Measurements from ENCODE around the gene DDX3X. TPM values are rescaled to one million over a fixed set of nuclear protein-coding genes. Genes with fewer than 3 reads are reported as not detected.

Gene DDX3X
- total and polyA plus RNA-seq, 9 of the 15 experiments (the other 6 are each of a cell fraction or from before 2014, with no cell fraction given): 51.3 to 232 (median 138) TPM

DNA sequence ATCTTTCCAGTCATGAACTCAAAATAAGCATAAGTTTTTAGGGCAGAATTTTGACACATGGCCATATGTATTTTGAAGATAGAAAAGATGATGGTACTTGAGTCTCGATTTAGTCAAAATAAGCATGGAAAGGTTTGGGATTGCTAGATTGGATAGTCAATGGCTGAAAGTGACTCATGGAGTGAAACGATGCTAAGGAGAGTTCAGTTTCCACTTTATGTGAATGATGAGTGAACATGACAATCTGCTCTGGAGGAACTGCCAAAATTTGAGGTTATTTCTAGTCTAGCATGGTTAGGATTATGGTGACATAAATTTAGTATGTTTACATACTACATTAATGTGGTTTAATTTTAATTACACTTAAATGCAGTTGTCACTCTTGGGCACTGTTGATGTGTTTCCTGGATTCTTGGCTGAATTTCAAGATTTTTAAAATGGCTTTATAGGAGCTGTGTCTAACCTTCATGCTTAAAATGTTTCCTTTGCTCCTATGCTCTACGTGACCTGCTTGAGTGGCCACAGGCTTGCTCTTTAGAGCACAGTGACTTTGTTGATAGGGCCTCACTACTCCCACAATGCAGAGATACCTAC lies 17.1 kb downstream of the DDX3X start (continued):
- TF ChIP-seq ZNF3 (CRISPR knock-in tag; IDR thresholded peaks at IDR 0.05) (no peak), MYNN (IDR thresholded peaks at IDR 0.05) (peak; percentile 8; the same call in 1 of the 2 replicates), MYNN (CRISPR knock-in tag; IDR thresholded peaks at IDR 0.05) (no peak), EWSR1 (IDR thresholded peaks at IDR 0.05; ENCODE audit: borderline replicate concordance, low read depth, partially characterized antibody) (peak; percentile 88), NELFE (IDR thresholded peaks at IDR 0.05; ENCODE audit: insufficient read depth, insufficient read length) (no peak), NR3C1 (CRISPR knock-in tag; IDR thresholded peaks at IDR 0.05) (no peak), ZNF668 (CRISPR knock-in tag; IDR thresholded peaks at IDR 0.05) (no peak), ZNF274 (IDR thresholded peaks at IDR 0.05; ENCODE audit: borderline replicate concordance, low read depth, low read length) (no peak), ILF3 (IDR thresholded peaks at IDR 0.05; ENCODE audit: borderline replicate concordance) (0 out of 2 replicates have a peak, but pooled peaks have one; percentile 26), IFI16 (CRISPR knock-in tag; IDR thresholded peaks at IDR 0.05) (no peak), ZFP1 (CRISPR knock-in tag; IDR thresholded peaks at IDR 0.05) (no peak), TRIM24 (IDR thresholded peaks at IDR 0.05) (no peak), SMC3 (conservative IDR thresholded peaks at IDR 0.05; ENCODE audit: insufficient read depth, low read depth, low read length) (no peak), RBM39 (optimal IDR thresholded peaks at IDR 0.05; ENCODE audit: low read depth, low read length) (no peak)
- TF ChIP-seq, protein P1, sequence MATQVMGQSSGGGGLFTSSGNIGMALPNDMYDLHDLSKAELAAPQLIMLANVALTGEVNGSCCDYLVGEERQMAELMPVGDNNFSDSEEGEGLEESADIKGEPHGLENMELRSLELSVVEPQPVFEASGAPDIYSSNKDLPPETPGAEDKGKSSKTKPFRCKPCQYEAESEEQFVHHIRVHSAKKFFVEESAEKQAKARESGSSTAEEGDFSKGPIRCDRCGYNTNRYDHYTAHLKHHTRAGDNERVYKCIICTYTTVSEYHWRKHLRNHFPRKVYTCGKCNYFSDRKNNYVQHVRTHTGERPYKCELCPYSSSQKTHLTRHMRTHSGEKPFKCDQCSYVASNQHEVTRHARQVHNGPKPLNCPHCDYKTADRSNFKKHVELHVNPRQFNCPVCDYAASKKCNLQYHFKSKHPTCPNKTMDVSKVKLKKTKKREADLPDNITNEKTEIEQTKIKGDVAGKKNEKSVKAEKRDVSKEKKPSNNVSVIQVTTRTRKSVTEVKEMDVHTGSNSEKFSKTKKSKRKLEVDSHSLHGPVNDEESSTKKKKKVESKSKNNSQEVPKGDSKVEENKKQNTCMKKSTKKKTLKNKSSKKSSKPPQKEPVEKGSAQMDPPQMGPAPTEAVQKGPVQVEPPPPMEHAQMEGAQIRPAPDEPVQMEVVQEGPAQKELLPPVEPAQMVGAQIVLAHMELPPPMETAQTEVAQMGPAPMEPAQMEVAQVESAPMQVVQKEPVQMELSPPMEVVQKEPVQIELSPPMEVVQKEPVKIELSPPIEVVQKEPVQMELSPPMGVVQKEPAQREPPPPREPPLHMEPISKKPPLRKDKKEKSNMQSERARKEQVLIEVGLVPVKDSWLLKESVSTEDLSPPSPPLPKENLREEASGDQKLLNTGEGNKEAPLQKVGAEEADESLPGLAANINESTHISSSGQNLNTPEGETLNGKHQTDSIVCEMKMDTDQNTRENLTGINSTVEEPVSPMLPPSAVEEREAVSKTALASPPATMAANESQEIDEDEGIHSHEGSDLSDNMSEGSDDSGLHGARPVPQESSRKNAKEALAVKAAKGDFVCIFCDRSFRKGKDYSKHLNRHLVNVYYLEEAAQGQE (IDR thresholded peaks at IDR 0.05; ENCODE audit: borderline replicate concordance): no peak
- TF ChIP-seq, protein P1 (CRISPR knock-in tag; IDR thresholded peaks at IDR 0.05; ENCODE audit: low read depth): no peak
- TF ChIP-seq, protein P2, sequence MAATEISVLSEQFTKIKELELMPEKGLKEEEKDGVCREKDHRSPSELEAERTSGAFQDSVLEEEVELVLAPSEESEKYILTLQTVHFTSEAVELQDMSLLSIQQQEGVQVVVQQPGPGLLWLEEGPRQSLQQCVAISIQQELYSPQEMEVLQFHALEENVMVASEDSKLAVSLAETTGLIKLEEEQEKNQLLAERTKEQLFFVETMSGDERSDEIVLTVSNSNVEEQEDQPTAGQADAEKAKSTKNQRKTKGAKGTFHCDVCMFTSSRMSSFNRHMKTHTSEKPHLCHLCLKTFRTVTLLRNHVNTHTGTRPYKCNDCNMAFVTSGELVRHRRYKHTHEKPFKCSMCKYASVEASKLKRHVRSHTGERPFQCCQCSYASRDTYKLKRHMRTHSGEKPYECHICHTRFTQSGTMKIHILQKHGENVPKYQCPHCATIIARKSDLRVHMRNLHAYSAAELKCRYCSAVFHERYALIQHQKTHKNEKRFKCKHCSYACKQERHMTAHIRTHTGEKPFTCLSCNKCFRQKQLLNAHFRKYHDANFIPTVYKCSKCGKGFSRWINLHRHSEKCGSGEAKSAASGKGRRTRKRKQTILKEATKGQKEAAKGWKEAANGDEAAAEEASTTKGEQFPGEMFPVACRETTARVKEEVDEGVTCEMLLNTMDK (IDR thresholded peaks at IDR 0.05; ENCODE audit: borderline replicate concordance, insufficient read depth, low read depth, low read length, poor library complexity, severe bottlenecking): no peak
